ENCODE results near the gene PLPPR1. TPM values are rescaled to one million over a fixed set of nuclear protein-coding genes. Genes with fewer than 3 reads are reported as not detected.

PLPPR1 gene
- total RNA-seq, 6 experiments from 2014 or later, result 1.4 to 5.4 (median 1.8) TPM

GRCh38 chr9:101184813-101185278 is 156.3 kb downstream of the PLPPR1 start:
- WGBS (ENCODE audit: insufficient coverage, low coverage, low lambda C conversion rate, missing lambda C conversion rate), result 18% methylated on average over 2 of the region's 2 CpGs
- TF ChIP-seq CTCF (IDR thresholded peaks at IDR 0.05) (no peak), POLR2A (IDR thresholded peaks at IDR 0.05) (no peak)
- no peaks in the 10 kb centered on the region for H3K27me3 ChIP-seq
- DNase-seq (no peak), ATAC-seq (peak; percentile 99 to 100 (median 100))
- peak overlapping the region in 2 of 3 donors; percentile 19 to 56 for H3K27ac ChIP-seq
- peak overlapping the region in 1 of 3 donors; percentile 19 for H3K4me3 ChIP-seq
- no peaks in the 10 kb centered on the region for H3K9me3 ChIP-seq
- peaks cover 0 to 14% (median 0%) of the 10 kb centered on the region in 4 donors for H3K4me1 ChIP-seq
- H3K36me3 ChIP-seq, result no peaks in the 10 kb centered on the region
- intact Hi-C loops (cut with DNase I), result no loop called here

GRCh38 chr9:101191723-101192122 is 163.2 kb downstream of the PLPPR1 start:
- H3K9me3 ChIP-seq, result no peaks in the 10 kb centered on the region

GRCh38 chr9:101197026-101197425 is 168.5 kb downstream of the PLPPR1 start:
- intact Hi-C loops (cut with DNase I), result no loop called here
- no peak for ATAC-seq

More at GRCh38 chr9:101191723-101192122, 163.2 kb downstream of the PLPPR1 start:
- WGBS (ENCODE audit: insufficient coverage, low coverage, low lambda C conversion rate, missing lambda C conversion rate), result 73% methylated on average over 2 of the region's 2 CpGs
- ATAC-seq (no peak), DNase-seq (no peak)
- intact Hi-C loops (cut with DNase I), result no loop called here
- H3K27ac ChIP-seq, result no peak overlapping the region
- H3K36me3 ChIP-seq, result no peaks in the 10 kb centered on the region
- TF ChIP-seq CTCF (IDR thresholded peaks at IDR 0.05) (no peak), POLR2A (IDR thresholded peaks at IDR 0.05) (no peak)
- no peaks in the 10 kb centered on the region for H3K4me1 ChIP-seq
- no peak overlapping the region for H3K4me3 ChIP-seq
- no peaks in the 10 kb centered on the region for H3K27me3 ChIP-seq

DNA sequence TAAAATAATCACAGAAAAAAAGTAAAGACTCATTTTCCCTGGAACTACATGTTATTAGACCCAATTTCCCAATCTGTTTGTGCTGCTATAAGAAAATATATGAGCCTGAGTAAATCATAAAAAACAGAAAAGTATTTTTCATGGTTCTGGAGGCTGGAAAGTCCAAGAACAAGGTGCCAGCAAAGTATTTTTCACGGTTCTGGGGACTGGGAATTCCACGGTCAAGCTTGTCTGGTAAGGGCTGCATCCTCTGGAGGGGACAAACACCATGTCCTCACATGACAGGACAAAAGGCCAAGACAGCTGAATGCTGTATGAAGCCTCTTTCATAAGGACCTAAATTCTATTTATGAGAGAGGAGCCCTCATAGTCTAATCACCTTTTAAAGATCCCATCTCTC is 172.3 kb downstream of the PLPPR1 start:
- TF ChIP-seq POLR2A (IDR thresholded peaks at IDR 0.05) (no peak), CTCF (IDR thresholded peaks at IDR 0.05) (no peak)
- 28% methylated on average over 2 of the region's 2 CpGs for WGBS (ENCODE audit: insufficient coverage, low coverage, low lambda C conversion rate, missing lambda C conversion rate)
- H3K9me3 ChIP-seq, result no peaks in the 10 kb centered on the region
- H3K27ac ChIP-seq, result peak overlapping the region in 2 of 3 donors; percentile 80 to 92
- no peak for DNase-seq
- H3K4me1 ChIP-seq, result peaks cover 0 to 8% (median 4%) of the 10 kb centered on the region in 4 donors
- no peaks in the 10 kb centered on the region for H3K36me3 ChIP-seq
- no peaks in the 10 kb centered on the region for H3K27me3 ChIP-seq
- ATAC-seq, result no peak
- H3K4me3 ChIP-seq, result no peak overlapping the region
- intact Hi-C loops (cut with DNase I), result no loop called here

More at GRCh38 chr9:101197026-101197425, 168.5 kb downstream of the PLPPR1 start:
- 45% methylated on average over 4 of the region's 4 CpGs for WGBS (ENCODE audit: insufficient coverage, low coverage, low lambda C conversion rate, missing lambda C conversion rate)
- Histone ChIP-seq H3K4me3 (no peak overlapping the region), H3K27me3 (no peaks in the 10 kb centered on the region), H3K27ac (no peak overlapping the region), H3K9me3 (no peaks in the 10 kb centered on the region), H3K36me3 (no peaks in the 10 kb centered on the region), H3K4me1 (peaks cover 0 to 3% (median 1%) of the 10 kb centered on the region in 4 donors)
- no peak for DNase-seq
- TF ChIP-seq POLR2A (IDR thresholded peaks at IDR 0.05) (no peak), CTCF (IDR thresholded peaks at IDR 0.05) (no peak)
